ENCODE measurements around the gene LIMK1. TPM values are rescaled to one million over a fixed set of nuclear protein-coding genes. Genes with fewer than 3 reads are reported as not detected.

Gene LIMK1
- total RNA-seq, 2 donors from 2014 or later, result 9.4 to 14.7 TPM

- peaks cover 17% of the 10 kb centered on the region for H3K36me3 ChIP-seq
- no peak overlapping the region for H3K4me3 ChIP-seq
- no peak overlapping the region for H3K27ac ChIP-seq
- DNase-seq (ENCODE audit: low spot score), result no peak
- H3K9me3 ChIP-seq, result no peaks in the 10 kb centered on the region
- no peaks in the 10 kb centered on the region for H3K27me3 ChIP-seq
- no peak for TF ChIP-seq CTCF (IDR thresholded peaks at IDR 0.05)
- no peaks in the 10 kb centered on the region for H3K4me1 ChIP-seq
Measured at GRCh38 chr7:74101061-74101681, 17.6 kb downstream of the LIMK1 start.

GRCh38 chr7:74103219-74103772, 19.7 kb downstream of the LIMK1 start:
- H3K9me3 ChIP-seq, result no peaks in the 10 kb centered on the region
- no peak for DNase-seq (ENCODE audit: low spot score)
- H3K4me3 ChIP-seq, result no peak overlapping the region
- H3K27ac ChIP-seq, result no peak overlapping the region
- no peaks in the 10 kb centered on the region for H3K27me3 ChIP-seq
- peaks cover 28% of the 10 kb centered on the region for H3K36me3 ChIP-seq
- H3K4me1 ChIP-seq, result no peaks in the 10 kb centered on the region
- TF ChIP-seq CTCF (IDR thresholded peaks at IDR 0.05), result no peak

- no peaks in the 10 kb centered on the region for H3K27me3 ChIP-seq
- TF ChIP-seq CTCF (IDR thresholded peaks at IDR 0.05), result no peak
- H3K4me3 ChIP-seq, result no peak overlapping the region
- H3K27ac ChIP-seq, result no peak overlapping the region
- peaks cover 41% of the 10 kb centered on the region for H3K36me3 ChIP-seq
- H3K9me3 ChIP-seq, result no peaks in the 10 kb centered on the region
- DNase-seq (ENCODE audit: low spot score), result no peak
- no peaks in the 10 kb centered on the region for H3K4me1 ChIP-seq
Measured at GRCh38 chr7:74104702-74105101, 21.1 kb downstream of the LIMK1 start.

GRCh38 chr7:74105992-74106391, 22.4 kb downstream of the LIMK1 start:
- TF ChIP-seq CTCF (IDR thresholded peaks at IDR 0.05), result no peak
- Histone ChIP-seq H3K4me3 (no peak overlapping the region), H3K4me1 (no peaks in the 10 kb centered on the region), H3K27ac (no peak overlapping the region), H3K27me3 (no peaks in the 10 kb centered on the region), H3K9me3 (no peaks in the 10 kb centered on the region), H3K36me3 (peaks cover 54% of the 10 kb centered on the region)
- no peak for DNase-seq (ENCODE audit: low spot score)

GRCh38 chr7:74106846-74107245, 23.2 kb downstream of the LIMK1 start:
- Histone ChIP-seq H3K4me3 (no peak overlapping the region), H3K9me3 (no peaks in the 10 kb centered on the region), H3K27me3 (no peaks in the 10 kb centered on the region), H3K27ac (no peak overlapping the region), H3K36me3 (peaks cover 61% of the 10 kb centered on the region), H3K4me1 (no peaks in the 10 kb centered on the region)
- TF ChIP-seq CTCF (IDR thresholded peaks at IDR 0.05), result no peak
- no peak for DNase-seq (ENCODE audit: low spot score)

GRCh38 chr7:74115326-74115725, 31.7 kb downstream of the LIMK1 start:
- no peak for DNase-seq (ENCODE audit: low spot score)
- no peaks in the 10 kb centered on the region for H3K27me3 ChIP-seq
- TF ChIP-seq CTCF (IDR thresholded peaks at IDR 0.05), result no peak
- no peak overlapping the region for H3K4me3 ChIP-seq
- no peaks in the 10 kb centered on the region for H3K4me1 ChIP-seq
- H3K9me3 ChIP-seq, result no peaks in the 10 kb centered on the region
- peaks cover 36% of the 10 kb centered on the region for H3K36me3 ChIP-seq
- H3K27ac ChIP-seq, result no peak overlapping the region
